H4 (cell line): ENCODE data around the gene OSBPL3. TPM values are rescaled to one million over a fixed set of nuclear protein-coding genes. Genes with fewer than 3 reads are reported as not detected.

ENCODE experiments used
- DNase-seq: peaks from one replicate; pipeline ENCODE4 v3.0.0-alpha.2; 2015; ENCODE audit warnings: low spot score
- total RNA-seq: library from RNA; depleted of rRNA; stranded (reverse); fragments of >200 nt; shearing (Covaris generic); gene quantifications from 2 replicates; pipeline ENCODE4 v1.2.3, GENCODE V29; 2014

Gene OSBPL3
- total RNA-seq, 1 experiment from 2014 or later = 13.0 TPM

DNA sequence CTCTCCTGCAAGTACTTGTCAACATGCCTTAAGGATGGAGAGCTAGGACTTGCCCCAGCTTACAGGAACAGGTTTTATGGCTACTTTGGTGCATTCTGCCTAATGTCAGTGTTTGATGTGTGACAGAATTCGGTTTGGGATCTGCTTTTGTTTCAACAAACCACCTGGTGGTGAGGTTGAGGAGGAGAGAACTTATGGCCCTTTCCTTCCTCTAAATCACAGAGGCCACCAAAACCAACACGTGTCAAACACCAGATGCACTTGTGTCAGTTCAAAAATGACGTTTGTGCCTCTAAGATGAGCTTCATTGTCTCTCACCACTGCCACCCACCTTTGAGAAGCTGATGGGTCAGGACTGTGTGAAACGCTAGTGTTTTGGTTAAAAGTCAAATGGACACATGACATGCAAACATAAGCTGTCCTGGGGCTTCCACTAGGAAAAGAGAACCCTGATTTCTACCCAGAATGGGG is 83.9 kb downstream of the OSBPL3 start:
- no peak for DNase-seq

- no peak for DNase-seq
These were observed 85.4 kb downstream of the OSBPL3 start for GRCh38 chr7:24894429-24895221.

DNA sequence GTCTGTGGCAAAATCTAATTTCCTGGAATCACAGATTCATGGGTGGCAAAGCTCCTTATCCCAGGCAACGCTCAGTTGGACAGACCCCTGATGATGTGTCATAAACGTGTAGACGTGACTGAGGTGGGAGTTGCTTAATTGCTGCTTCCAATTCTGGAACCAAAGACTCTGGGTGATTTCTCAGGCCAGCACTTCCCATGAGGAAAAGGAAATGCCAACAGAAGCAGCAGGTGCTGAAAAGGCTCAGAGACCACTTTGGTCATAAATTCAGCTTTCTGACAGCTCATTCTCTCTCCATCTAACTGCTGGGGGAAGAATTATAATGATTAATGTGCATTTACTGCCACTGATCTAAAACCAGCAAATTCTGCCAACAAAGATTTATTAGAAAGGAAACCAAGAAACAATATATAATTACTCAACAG is 88.7 kb downstream of the OSBPL3 start:
- no peak for DNase-seq

DNA sequence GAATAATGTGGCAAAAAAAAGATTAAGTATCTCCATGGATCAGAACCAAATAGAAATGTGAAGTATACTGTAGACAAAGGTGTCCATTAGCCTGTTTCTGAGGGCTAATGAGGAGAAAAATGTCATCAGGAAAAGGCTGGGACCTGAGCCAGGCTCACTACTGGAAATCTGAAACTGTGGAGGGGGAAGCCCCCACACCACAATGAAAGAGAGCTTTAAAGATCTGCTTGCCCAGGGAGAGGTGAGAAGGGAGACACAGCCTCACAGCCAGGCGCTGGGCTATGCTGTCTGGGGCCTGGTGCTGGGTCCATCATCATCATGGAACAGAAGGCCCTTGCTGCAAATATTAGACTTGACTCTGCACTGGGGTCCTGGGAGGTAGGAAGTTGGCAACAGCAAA is 90.4 kb downstream of the OSBPL3 start:
- no peak for DNase-seq

GRCh38 chr7:24888653-24889052 is 91.3 kb downstream of the OSBPL3 start:
- DNase-seq = no peak

- no peak for DNase-seq
These were observed 94.3 kb downstream of the OSBPL3 start for GRCh38 chr7:24885716-24886115.

DNA sequence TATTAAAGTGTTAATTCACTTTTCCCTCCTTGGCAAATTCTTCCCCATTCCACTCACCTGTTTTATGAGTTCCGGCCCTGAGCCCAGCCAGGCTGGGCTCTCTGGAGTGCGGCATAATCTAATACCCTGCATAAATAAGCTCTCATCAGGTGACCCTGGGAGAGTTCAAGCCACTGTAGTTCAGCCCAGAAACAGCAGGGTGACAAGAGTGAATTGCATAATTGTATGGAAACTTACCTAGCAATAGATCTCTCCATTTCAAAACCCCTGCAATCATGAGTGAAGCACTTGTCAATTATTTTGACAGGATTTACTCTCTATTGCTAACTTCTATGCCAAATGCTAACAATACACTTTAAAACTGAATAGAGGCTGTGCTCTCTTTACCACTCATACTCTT is 94.7 kb downstream of the OSBPL3 start:
- DNase-seq = no peak

GRCh38 chr7:24884401-24884800 is 95.6 kb downstream of the OSBPL3 start:
- no peak for DNase-seq

GRCh38 chr7:24883622-24884013 is 96.4 kb downstream of the OSBPL3 start:
- no peak for DNase-seq

GRCh38 chr7:24882989-24883621 is 96.9 kb downstream of the OSBPL3 start:
- peak; percentile 61 for DNase-seq

DNA sequence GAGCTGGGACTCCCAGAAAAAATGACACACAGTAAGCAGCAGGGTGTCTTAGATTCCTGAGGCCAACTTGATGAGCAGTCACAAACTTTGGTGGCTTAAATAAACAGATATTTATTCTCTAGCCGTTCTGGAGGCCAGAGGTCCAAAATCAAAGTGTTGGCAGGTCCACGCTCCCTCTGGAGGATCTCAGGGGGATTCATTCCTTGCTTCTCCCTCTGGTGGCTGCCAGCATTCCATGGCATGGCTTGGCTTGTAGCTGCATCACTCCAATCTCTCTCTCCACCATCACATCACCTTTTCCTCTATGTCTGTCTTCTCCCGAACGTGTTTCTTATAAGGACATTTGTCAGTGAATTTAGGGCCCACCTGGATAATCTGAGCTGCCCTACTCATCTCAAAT is 98.4 kb downstream of the OSBPL3 start:
- no peak for DNase-seq

GRCh38 chr7:24880886-24881285 is 99.1 kb downstream of the OSBPL3 start:
- no peak for DNase-seq

DNA sequence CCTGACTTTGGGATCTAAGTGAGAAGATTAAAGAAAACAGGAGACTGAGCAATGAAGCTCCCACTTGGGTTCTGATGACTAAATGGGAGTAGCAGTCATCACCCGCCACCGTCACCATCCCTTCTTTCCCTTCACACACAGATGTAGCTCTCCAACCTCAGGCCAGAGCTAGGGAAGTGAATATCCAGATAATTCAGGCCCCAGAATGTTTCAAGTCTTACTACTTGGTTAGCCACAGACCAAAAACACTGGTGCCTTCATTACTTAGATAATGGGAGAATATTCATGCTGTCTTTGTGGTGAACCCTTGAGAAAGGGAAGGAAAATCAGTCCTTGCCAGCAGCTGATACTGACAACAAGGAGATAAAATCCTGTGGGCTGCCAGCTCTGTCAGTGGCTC is 100.7 kb downstream of the OSBPL3 start:
- DNase-seq = no peak

DNA sequence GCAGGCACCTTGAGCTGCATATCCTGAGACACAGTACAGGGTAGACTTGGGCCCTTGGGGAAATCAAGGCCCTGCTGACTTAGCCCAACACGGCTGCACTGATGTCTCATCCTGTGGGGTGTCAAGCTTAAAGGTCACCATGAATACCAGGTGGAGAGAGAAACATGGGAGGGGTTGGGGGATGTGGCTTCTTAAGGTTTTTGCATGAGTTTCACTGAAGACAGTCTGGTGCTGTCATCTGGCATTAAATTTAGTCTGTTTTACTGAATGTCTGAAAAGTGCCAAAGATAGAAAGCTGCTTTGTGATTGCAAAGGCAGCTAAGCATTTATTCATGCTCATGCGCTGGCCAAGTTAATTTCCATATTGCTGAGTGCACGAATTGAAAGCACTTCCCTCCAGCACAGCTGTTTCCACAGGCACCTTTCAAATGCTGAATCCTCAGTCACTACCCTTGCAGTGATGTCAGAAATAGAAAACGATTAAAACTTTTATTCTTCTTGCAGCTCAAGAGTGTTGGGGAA is 102.1 kb downstream of the OSBPL3 start:
- no peak for DNase-seq

- no peak for DNase-seq
These were observed 105.2 kb downstream of the OSBPL3 start for GRCh38 chr7:24874791-24875190.

DNA sequence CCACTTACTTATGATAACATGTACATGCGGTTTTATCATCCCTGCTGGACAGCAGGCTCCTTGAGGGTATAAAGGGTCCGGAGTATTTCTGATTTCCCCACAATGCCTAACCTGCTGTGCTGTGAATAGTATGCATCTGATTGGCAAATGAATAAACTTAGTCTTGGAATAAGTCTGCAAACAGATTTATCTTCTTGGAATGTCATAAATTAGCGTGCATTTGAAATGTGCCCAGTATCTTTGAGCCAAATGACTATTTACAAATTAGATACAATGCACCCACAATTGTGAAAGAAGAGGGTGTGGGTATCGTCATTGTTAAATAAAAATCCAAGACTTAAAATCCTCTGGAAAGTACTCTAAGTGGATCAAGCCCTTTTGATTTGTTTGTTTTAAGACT is 106.0 kb downstream of the OSBPL3 start:
- no peak for DNase-seq

DNA sequence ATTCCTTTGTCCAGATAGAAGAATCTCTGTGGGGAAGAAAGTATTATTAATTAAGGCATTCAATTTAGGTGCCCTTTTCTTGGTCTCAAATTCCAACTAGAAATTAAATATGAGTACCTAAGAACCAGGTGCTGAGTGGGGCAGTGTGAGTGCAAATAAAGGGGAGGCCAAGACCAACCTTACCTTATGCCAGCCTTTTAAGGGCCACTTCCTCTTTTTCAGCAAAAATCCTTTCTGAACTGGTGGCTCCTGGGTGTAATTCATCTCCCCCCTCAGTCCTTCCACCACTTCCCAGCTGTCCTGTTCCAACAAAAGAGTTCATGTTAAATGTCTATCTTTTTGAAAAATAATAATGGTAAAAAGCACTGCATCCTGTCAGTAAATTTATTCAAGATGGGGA is 108.2 kb downstream of the OSBPL3 start:
- DNase-seq = no peak

- no peak for DNase-seq
These were observed 109.2 kb downstream of the OSBPL3 start for GRCh38 chr7:24870766-24871165.

- DNase-seq = peak; percentile 54
These were observed 110.4 kb downstream of the OSBPL3 start for GRCh38 chr7:24869572-24869971.

DNA sequence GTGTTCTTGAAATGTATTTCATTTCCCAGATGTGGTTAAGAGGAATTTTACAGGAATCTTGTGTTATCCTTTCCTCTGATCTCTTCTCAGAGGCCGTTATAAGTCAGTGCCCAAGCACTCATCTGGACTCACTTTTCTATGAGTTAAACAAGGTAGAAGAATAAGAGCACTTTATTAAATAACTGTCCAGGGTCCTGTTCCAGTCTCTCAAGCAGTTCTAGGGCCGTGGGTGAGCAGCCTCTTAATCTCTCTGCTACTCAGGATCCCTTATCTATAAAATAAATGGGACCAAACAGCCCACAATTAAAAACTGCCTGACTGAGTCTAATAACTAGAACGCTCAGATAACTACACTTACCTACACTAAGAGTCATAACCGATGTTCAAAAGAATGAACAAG is 111.2 kb downstream of the OSBPL3 start:
- no peak for DNase-seq

GRCh38 chr7:24866004-24866615 is 113.9 kb downstream of the OSBPL3 start:
- no peak for DNase-seq

DNA sequence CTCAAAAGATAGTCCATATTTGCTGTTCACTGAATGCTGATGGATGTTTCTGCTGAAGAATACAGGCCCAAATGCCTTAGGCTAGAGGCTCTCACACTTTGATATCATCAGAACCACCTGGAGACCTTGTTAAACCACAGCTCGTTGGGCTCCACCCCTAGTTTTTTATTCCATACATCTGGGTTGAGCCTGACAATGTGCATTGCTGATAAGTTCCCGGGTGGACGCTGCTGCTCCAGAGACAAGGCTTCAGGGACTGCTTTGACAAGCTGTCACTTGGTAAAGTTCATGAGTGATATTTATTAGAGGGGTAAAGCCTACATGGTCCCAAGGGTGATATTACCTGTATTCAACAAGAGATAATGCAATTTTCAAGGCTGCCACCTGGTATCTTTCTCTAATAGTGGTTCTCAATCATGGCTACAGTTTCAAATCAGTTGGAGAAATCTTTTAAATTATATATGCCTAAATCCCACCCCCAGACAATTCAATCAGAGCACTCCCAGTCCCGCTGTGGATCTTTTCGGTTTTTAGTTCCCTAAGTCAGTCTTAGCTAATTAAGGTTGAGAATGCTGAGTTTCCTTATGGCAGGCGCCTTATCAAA is 115.7 kb downstream of the OSBPL3 start:
- no peak for DNase-seq
